ENCODE results near the gene SMIM31.

- TF ChIP-seq, protein P1, sequence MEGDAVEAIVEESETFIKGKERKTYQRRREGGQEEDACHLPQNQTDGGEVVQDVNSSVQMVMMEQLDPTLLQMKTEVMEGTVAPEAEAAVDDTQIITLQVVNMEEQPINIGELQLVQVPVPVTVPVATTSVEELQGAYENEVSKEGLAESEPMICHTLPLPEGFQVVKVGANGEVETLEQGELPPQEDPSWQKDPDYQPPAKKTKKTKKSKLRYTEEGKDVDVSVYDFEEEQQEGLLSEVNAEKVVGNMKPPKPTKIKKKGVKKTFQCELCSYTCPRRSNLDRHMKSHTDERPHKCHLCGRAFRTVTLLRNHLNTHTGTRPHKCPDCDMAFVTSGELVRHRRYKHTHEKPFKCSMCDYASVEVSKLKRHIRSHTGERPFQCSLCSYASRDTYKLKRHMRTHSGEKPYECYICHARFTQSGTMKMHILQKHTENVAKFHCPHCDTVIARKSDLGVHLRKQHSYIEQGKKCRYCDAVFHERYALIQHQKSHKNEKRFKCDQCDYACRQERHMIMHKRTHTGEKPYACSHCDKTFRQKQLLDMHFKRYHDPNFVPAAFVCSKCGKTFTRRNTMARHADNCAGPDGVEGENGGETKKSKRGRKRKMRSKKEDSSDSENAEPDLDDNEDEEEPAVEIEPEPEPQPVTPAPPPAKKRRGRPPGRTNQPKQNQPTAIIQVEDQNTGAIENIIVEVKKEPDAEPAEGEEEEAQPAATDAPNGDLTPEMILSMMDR (IDR thresholded peaks at IDR 0.05), result no peak
- TF ChIP-seq POLR2A (IDR thresholded peaks at IDR 0.05), result no peak
Observed at GRCh38 chr4:164824581-164824980, 70.7 kb downstream of the SMIM31 start.
